HG02852 (cell line): ENCODE data around the gene KPNA1.

Experiments used
- ATAC-seq: cut with Tn5 transposase; IDR thresholded peaks from one replicate; pipeline ENCODE4 v1.9.1; 2021; ENCODE audit warnings: mild to moderate bottlenecking, moderate library complexity; ENCODE audit not compliant: unreplicated experiment

The KPNA1 gene

DNA sequence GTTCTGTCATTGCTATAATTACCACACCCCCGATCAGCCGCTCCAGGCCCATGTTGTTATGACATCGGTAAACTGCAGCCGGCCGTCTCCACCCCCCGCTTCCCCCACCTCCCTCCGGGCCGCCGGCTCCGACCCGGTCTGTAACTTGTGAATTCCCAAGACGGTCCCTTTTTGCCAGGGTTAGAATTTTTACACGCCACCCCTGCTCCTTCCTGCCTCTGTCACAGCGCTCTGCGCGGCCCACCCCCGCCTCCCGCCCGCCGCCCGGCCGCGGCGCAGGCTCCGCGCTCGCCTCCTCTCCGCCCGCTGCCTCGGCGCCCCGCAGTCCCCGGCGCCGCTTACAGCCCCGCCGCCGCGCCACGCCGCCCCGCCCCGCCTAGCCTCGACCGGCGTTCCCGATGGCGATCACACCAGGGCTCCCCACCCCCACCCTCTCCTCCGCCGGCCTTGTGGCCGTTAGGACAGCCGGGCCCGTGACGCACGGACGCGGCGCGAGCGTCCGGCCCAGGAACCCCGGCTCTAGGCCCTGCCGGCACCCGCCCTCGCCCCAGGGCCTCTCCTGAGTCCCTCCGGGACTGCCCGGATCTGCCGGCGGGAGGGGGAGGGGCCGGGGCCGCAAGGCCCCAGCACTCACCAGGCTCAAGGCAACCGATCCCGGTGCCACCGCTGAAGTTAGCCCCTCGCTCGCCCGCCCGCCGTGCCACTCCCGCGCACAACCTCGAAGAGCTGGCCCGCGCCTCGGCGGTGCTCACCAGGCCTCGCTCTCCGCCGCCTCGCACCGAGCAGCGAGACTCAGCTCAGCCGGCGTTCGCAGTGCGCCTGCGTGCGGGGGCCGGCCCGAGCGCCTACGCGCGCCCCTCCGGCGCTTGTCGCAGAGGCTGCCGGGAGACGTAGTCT lies at the start of gene KPNA1:
Gene KPNA1 (minus strand): TSS at position 817 of the 897 bp plus-strand sequence. CDS start 18,374 bp downstream, outside the sequence.
- ATAC-seq = peak; percentile 83

- peak; percentile 69 for ATAC-seq
These were observed 49.6 kb upstream of the KPNA1 start, which contains the start of the genes DTX3L and PARP9 for GRCh38 chr3:122564155-122564912. DTX3L (plus strand) TSS chr3:122564338; CDS start chr3:122564427, 89 bp downstream. PARP9 (minus strand) TSS chr3:122564300; CDS start chr3:122559620, 4,680 bp downstream.

DNA sequence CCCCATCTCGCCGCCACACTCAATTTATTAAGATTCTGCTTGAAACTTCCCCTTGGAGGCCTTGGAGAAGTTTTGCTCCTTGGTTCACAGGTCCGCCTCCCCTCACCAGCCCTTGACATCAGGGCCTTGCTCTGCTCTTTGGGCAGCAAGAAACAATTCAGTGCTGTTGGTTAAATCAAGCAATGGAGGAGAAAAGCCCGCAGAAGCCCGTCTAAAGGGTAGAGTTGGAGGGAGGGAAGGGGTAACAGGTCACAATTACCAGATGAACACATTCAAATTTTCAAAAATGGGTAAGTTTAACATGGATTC lies 48.9 kb upstream of the KPNA1 start:
- ATAC-seq = peak; percentile 20

DNA sequence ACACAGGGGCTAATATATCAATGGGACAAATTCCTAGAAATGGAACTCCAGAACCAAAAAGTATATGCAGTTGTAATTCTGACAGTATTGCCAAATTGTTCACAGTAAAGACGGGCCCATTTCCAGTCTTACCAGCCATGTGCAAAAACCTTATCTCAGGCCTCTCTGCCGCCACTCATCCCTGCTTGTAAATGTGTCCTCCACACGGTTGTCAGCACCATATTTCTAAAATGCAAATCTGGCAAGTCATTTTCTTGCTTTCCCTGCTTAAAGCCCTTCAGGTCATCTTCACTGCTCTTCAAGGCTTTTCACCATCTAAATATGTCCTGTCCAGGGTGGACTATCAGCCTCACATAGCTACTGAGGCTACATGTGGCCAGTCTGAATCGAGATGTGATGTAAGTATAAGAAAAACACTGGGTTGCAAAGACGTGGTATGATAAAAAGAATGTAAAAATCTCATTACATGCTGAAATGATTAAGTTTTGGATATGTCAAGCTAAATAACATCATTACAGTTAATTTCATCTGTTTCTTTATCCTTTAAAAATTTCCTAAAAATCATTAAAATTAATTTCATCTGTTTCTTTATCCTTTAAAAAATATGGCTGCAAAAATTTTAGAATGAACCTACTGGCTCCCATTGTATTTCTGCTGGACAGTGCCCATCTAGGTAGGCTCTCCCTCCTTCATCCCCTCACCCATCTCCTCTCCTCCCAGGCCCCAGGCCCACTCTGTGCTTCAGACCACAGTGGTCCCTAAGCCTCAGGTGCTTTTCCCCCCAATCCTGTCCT lies 48.4 kb upstream of the KPNA1 start:
- no peak for ATAC-seq

DNA sequence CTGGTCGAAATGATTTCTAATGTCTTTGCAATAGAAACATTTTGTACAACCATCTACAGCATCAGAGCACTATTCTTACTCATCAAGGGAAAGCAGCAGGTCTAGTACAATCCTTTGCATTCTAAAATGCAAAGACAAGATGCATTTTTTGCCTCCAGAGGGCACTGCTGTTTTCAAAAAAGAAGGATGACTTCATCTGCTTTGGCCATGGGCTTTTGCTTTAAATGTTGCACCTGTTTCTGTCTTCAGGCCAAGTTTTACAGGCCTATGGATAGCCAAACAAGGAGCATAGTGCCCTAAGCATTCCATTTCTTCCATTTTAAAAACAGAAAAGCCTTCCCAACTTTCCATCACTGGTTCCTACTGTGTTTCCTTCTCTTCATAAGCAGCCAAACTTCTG lies 45.9 kb upstream of the KPNA1 start:
- ATAC-seq = peak; percentile 42

GRCh38 chr3:122559906-122560305 lies 45.2 kb upstream of the KPNA1 start:
- no peak for ATAC-seq

GRCh38 chr3:122558605-122559004 lies 43.9 kb upstream of the KPNA1 start:
- no peak for ATAC-seq

GRCh38 chr3:122557356-122557755 lies 42.6 kb upstream of the KPNA1 start:
- no peak for ATAC-seq

- ATAC-seq = no peak
These were observed 40.7 kb upstream of the KPNA1 start for GRCh38 chr3:122555275-122556071.

DNA sequence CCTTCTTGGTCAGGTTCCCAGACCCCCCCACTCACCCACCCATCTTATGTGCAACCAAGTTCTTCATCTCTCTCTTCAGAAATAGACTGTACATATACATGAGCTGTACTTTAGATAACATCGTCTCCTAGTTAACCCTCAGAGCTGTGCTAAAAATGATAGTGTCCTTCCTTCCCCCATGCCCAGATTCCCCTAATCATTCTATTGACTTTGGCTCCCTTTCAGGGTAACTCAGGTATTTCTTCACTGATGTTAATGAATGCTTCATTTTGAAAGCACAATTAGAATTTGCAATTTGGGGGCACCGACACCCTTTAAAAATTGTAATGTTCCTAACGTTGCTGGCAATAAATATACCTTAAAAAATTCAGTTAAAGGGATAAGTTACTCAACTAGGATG lies 38.4 kb upstream of the KPNA1 start:
- ATAC-seq = no peak

- no peak for ATAC-seq
These were observed 33.9 kb upstream of the KPNA1 start for GRCh38 chr3:122548619-122549018.

GRCh38 chr3:122548076-122548475 lies 33.3 kb upstream of the KPNA1 start:
- no peak for ATAC-seq

GRCh38 chr3:122546151-122546550 lies 31.4 kb upstream of the KPNA1 start:
- no peak for ATAC-seq

GRCh38 chr3:122538956-122539490 lies 24.3 kb upstream of the KPNA1 start:
- no peak for ATAC-seq

DNA sequence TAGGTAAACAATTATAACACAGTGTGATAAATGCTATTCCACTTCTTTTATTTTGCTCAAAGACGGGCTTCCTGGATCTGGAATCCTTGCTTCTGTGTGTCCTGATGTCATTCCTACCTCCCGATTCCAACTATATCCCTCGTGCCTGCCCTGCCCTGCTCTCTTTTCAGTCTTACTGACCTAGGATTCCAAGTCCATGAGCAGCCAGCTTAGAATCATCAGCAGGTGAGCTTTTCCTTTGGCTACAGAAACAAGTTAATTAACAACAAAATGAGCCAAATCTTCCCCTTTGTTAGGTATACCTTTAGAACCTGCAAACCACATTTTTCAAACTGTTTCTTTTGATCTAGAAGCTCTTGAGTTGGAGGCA lies 21.9 kb upstream of the KPNA1 start:
- ATAC-seq = no peak

- ATAC-seq = no peak
These were observed 21.4 kb upstream of the KPNA1 start for GRCh38 chr3:122535964-122536631.

GRCh38 chr3:122533931-122534334 lies 19.2 kb upstream of the KPNA1 start:
- ATAC-seq = peak; percentile 100

- ATAC-seq = no peak
These were observed 18.7 kb upstream of the KPNA1 start for GRCh38 chr3:122533480-122533879.

DNA sequence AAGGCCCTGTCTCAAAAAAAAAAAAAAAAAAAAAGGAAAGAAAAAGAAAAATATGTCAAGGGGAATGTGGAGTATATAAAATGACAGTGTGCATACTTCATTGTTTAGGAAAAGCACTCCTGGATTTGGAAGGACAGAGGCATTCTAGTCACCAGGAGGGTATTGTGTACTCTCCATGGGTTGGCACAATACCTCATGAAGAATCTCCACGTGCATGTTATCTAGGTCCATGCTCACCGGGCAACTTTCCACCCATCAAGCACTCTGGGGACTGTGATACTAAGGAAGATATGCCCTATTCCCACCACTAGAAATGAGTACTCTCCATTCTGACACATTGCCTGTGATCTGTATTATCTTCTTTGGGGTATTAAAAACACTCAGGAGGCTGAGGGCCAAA lies 15.4 kb upstream of the KPNA1 start:
- no peak for ATAC-seq

- no peak for ATAC-seq
These were observed 8.6 kb upstream of the KPNA1 start for GRCh38 chr3:122523317-122523716.
